Nephron progenitor cell (in vitro differentiated cells): Measurements from ENCODE around the gene STK25.

Experiments
- DNase-seq: peaks from one replicate; pipeline ENCODE4 v3.0.0; 2021
- H3K27ac Mint-ChIP-seq: 2 replicates; pipeline ENCODE4 v1.8.0; 2021; ENCODE audit warnings: mild to moderate bottlenecking, moderate library complexity, mixed read lengths
- H3K27me3 Mint-ChIP-seq: 2 replicates; pipeline ENCODE4 v1.8.0; 2021; ENCODE audit warnings: mild to moderate bottlenecking, low read depth, mixed read lengths; ENCODE audit not compliant: poor library complexity
- H3K36me3 Mint-ChIP-seq: 2 replicates; pipeline ENCODE4 v1.8.0; 2021; ENCODE audit warnings: low read depth, mixed read lengths
- H3K4me1 Mint-ChIP-seq: 2 replicates; pipeline ENCODE4 v1.8.0; 2021; ENCODE audit warnings: mixed read lengths
- H3K4me3 Mint-ChIP-seq: 2 replicates; pipeline ENCODE4 v1.8.0; 2021; ENCODE audit warnings: mild to moderate bottlenecking, moderate library complexity, mixed read lengths
- H3K9me3 Mint-ChIP-seq: 2 replicates; pipeline ENCODE4 v1.8.0; 2021; ENCODE audit warnings: mild to moderate bottlenecking, moderate library complexity, mixed read lengths
- CTCF ChIP-seq: fragments of 200-600 bp; sonication (generic); IDR thresholded peaks from 2 replicates; pipeline ENCODE4 v1.5.0; 2021; ENCODE audit warnings: antibody characterized with exemption

STK25 gene

GRCh38 chr2:241508240-241509154, at the start of gene STK25:
STK25 (minus strand) TSS chr2:241508584; CDS start chr2:241508035, 549 bp downstream.
- H3K9me3 Mint-ChIP-seq: no peaks in the 10 kb centered on the region
- TF ChIP-seq CTCF: no peak
- peak within 1 kb of the TSS; percentile 86 for H3K4me3 Mint-ChIP-seq

GRCh38 chr2:241556746-241557145, 48.4 kb upstream of the STK25 start:
- Mint-ChIP-seq H3K27me3 (peaks cover 52% of the 10 kb centered on the region), H3K36me3 (peaks cover 5% of the 10 kb centered on the region), H3K27ac (no peak overlapping the region), H3K4me1 (peaks cover 17% of the 10 kb centered on the region), H3K4me3 (no peak overlapping the region), H3K9me3 (peaks cover 25% of the 10 kb centered on the region)
- TF ChIP-seq CTCF: no peak
- DNase-seq: no peak

More at GRCh38 chr2:241508240-241509154, at the start of gene STK25:
- Mint-ChIP-seq H3K27me3 (peaks cover 12% of the 10 kb centered on the region), H3K36me3 (peaks cover 5% of the 10 kb centered on the region), H3K4me1 (peaks cover 35% of the 10 kb centered on the region), H3K27ac (no peak within 1 kb of the TSS)
- peak; percentile 98 for DNase-seq

DNA sequence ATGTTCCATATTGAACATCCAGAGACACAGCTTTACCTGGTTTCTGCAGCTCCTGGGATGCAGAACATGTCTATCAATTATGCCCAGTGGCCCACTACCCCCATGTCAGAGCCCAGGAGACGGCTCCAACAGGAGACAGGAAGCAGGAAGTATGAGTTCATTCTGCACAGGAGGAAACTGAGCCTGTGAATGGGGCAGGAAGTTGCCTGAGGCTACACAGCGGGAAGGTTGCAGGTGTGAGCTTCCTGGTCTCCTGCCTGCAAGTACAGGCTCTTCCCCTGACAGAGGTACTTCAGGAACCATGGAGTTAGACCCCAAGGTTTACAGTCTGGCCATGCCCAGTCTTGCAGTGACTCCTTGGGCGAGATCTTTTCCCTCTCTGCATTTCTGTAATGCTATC, 47.3 kb upstream of the STK25 start:
- no peak overlapping the region for H3K27ac Mint-ChIP-seq
- no peak for DNase-seq

GRCh38 chr2:241554610-241555322, 46.4 kb upstream of the STK25 start:
- H3K27ac Mint-ChIP-seq: no peak overlapping the region
- no peak for TF ChIP-seq CTCF
- H3K4me3 Mint-ChIP-seq: no peak overlapping the region
- no peak for DNase-seq
- H3K9me3 Mint-ChIP-seq: peaks cover 25% of the 10 kb centered on the region
- peaks cover 14% of the 10 kb centered on the region for H3K4me1 Mint-ChIP-seq
- H3K27me3 Mint-ChIP-seq: peaks cover 47% of the 10 kb centered on the region
- peaks cover 5% of the 10 kb centered on the region for H3K36me3 Mint-ChIP-seq

More for the DNA sequence above, 47.3 kb upstream of the STK25 start:
- peaks cover 5% of the 10 kb centered on the region for H3K36me3 Mint-ChIP-seq
- no peak for TF ChIP-seq CTCF
- no peak overlapping the region for H3K4me3 Mint-ChIP-seq
- peaks cover 56% of the 10 kb centered on the region for H3K27me3 Mint-ChIP-seq
- H3K9me3 Mint-ChIP-seq: peaks cover 25% of the 10 kb centered on the region
- peaks cover 21% of the 10 kb centered on the region for H3K4me1 Mint-ChIP-seq

DNA sequence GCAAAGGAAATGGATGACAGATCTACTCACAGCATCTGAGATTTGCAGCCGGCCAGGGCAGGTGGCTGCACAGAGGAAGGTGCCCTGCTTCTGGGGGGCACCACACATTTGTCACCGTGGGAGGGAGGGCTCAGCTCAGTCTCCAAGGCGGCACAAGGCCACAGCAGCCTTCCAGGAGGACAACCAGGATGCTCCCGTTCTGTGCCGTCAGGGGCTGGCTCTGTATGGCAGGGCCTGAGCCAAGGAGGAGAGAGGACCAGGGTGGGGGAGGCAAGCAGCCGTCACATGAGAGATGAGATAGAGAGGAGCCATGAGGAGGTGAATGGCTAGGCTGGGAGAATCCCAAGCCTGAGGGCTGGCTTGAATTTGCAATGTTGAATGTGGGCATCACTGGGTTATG, 45.6 kb upstream of the STK25 start:
- Mint-ChIP-seq H3K36me3 (peaks cover 5% of the 10 kb centered on the region), H3K27ac (no peak overlapping the region), H3K4me1 (peaks cover 13% of the 10 kb centered on the region), H3K4me3 (no peak overlapping the region), H3K9me3 (peaks cover 25% of the 10 kb centered on the region), H3K27me3 (peaks cover 45% of the 10 kb centered on the region)
- TF ChIP-seq CTCF: no peak
- DNase-seq: no peak
